Measurements from ENCODE around the gene SMAD3. TPM values are rescaled to one million over a fixed set of nuclear protein-coding genes. Genes with fewer than 3 reads are reported as not detected.
A peak's percentile ranks its signal among the peaks of the same experiment; 100 is the strongest.

The SMAD3 gene
- total RNA-seq, 2 experiments from 2014 or later, result 41.2 to 77.8 TPM

DNA sequence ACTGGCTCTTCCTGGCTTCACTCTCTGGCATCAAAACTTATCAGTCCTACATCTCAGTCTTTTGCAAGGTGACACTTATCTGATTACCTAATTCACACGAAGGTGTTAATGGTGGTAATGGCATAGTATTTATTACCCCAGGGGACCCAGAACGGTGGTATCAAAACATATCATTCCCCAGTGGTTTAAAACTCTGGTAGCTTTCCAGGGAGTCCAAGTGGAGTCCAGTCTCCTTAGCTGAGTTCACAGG lies 41.3 kb downstream of the SMAD3 start:
- DNase-seq (ENCODE audit: low spot score), result no peak
- H3K9me2 ChIP-seq (ENCODE audit: insufficient read depth, low read length), result no peaks in the 10 kb centered on the region
- no peak overlapping the region for H2AFZ ChIP-seq (ENCODE audit: low read length)
- TF ChIP-seq, protein P1, sequence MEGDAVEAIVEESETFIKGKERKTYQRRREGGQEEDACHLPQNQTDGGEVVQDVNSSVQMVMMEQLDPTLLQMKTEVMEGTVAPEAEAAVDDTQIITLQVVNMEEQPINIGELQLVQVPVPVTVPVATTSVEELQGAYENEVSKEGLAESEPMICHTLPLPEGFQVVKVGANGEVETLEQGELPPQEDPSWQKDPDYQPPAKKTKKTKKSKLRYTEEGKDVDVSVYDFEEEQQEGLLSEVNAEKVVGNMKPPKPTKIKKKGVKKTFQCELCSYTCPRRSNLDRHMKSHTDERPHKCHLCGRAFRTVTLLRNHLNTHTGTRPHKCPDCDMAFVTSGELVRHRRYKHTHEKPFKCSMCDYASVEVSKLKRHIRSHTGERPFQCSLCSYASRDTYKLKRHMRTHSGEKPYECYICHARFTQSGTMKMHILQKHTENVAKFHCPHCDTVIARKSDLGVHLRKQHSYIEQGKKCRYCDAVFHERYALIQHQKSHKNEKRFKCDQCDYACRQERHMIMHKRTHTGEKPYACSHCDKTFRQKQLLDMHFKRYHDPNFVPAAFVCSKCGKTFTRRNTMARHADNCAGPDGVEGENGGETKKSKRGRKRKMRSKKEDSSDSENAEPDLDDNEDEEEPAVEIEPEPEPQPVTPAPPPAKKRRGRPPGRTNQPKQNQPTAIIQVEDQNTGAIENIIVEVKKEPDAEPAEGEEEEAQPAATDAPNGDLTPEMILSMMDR (conservative IDR thresholded peaks at IDR 0.05; ENCODE audit: low read length), result no peak
- TF ChIP-seq EZH2phosphoT487 (IDR thresholded peaks at IDR 0.05; ENCODE audit: borderline replicate concordance, low read depth, low read length), result no peak
- H3K27ac ChIP-seq (ENCODE audit: low read depth, low read length, poor library complexity, severe bottlenecking), result peak overlapping the region; percentile 31
- no TSS peak for BruUV-seq (replicated peaks)
- intact Hi-C loops (cut with micrococcal nuclease; ENCODE audit: unreplicated experiment), result no loop called here
- H3K4me3 ChIP-seq (ENCODE audit: low read depth, low read length, poor library complexity, severe bottlenecking), result no peak overlapping the region
- CTCF ChIA-PET (ENCODE audit: unreplicated experiment), result no interaction called here
- POLR2A ChIA-PET, result interaction anchor here (1.2 kb wide), 1 partner anchor 48 kb away, joined by 3 read pairs; no protein-coding TSS in a partner anchor
- H4K20me1 ChIP-seq (ENCODE audit: insufficient read depth, low read length), result no peaks in the 10 kb centered on the region
- peaks cover 95% of the 10 kb centered on the region for H3K4me1 ChIP-seq (ENCODE audit: insufficient read depth, low read length, poor library complexity, severe bottlenecking)
- H3K4me2 ChIP-seq (ENCODE audit: low read length), result peak overlapping the region; percentile 30
- H3K9me3 ChIP-seq (ENCODE audit: low read length), result peaks cover 10% of the 10 kb centered on the region
- peaks cover 39% of the 10 kb centered on the region for H3K36me3 ChIP-seq (ENCODE audit: insufficient read depth, low read length)
- peaks cover 81% of the 10 kb centered on the region for H3K79me2 ChIP-seq (ENCODE audit: insufficient read depth, low read depth, low read length)

DNA sequence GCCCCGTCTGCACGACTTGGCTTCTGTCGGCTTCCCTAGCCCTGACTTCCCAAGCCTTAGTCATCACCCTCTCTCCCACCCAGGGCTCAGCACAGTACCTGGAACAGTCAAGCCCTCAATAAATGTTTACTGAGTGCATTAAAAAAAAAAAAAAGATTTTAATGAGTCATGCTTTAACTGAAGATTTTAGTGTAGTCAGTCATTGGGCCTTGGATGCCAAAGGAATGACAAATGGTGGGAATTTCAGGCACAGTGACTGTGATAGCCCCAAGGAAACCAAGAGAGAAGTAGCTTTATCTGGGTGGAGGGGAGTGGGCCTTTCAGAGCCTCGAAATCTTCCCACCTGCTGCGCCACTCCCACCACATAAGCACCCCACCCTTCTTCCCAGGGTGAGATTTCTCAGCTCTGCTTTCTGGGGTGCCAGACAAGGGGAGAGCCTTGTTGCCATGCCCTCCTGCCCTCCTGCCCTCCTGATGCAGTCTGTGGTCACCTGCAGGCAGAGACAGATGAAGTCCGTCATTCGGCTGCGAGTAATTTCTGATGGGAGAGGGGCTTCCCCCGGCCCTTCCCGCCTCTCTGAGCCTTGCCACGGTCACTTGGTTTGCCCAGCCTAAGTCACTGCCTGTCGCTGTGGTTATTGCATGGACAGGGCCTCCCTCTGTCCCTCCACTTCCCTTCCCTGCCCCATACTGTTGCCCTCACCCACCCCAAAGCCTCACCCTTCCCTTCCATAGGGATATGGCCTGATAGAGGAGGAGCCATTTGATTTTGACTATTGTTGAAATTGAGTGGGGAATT lies 41.8 kb downstream of the SMAD3 start:
- H3K9me2 ChIP-seq (ENCODE audit: insufficient read depth, low read length), result no peaks in the 10 kb centered on the region
- H3K9me3 ChIP-seq (ENCODE audit: low read length), result peaks cover 12% of the 10 kb centered on the region
- peak overlapping the region; percentile 31 for H3K27ac ChIP-seq (ENCODE audit: low read depth, low read length, poor library complexity, severe bottlenecking)
- no peak overlapping the region for H3K4me3 ChIP-seq (ENCODE audit: low read depth, low read length, poor library complexity, severe bottlenecking)
- H3K79me2 ChIP-seq (ENCODE audit: insufficient read depth, low read depth, low read length), result peaks cover 78% of the 10 kb centered on the region
- peaks cover 41% of the 10 kb centered on the region for H3K36me3 ChIP-seq (ENCODE audit: insufficient read depth, low read length)
- no peak overlapping the region for H2AFZ ChIP-seq (ENCODE audit: low read length)
- peaks cover 90% of the 10 kb centered on the region for H3K4me1 ChIP-seq (ENCODE audit: insufficient read depth, low read length, poor library complexity, severe bottlenecking)
- peak overlapping the region; percentile 30 for H3K4me2 ChIP-seq (ENCODE audit: low read length)
- no peak for DNase-seq (ENCODE audit: low spot score)
- ChIA-PET POLR2A (interaction anchor here (1.2 kb wide), 1 partner anchor 47 kb away, joined by 3 read pairs; no protein-coding TSS in a partner anchor), CTCF (ENCODE audit: unreplicated experiment) (no interaction called here)
- no peaks in the 10 kb centered on the region for H4K20me1 ChIP-seq (ENCODE audit: insufficient read depth, low read length)
- intact Hi-C loops (cut with micrococcal nuclease; ENCODE audit: unreplicated experiment), result no loop called here
- TF ChIP-seq EZH2phosphoT487 (IDR thresholded peaks at IDR 0.05; ENCODE audit: borderline replicate concordance, low read depth, low read length), result no peak
- BruUV-seq (replicated peaks), result no TSS peak

DNA sequence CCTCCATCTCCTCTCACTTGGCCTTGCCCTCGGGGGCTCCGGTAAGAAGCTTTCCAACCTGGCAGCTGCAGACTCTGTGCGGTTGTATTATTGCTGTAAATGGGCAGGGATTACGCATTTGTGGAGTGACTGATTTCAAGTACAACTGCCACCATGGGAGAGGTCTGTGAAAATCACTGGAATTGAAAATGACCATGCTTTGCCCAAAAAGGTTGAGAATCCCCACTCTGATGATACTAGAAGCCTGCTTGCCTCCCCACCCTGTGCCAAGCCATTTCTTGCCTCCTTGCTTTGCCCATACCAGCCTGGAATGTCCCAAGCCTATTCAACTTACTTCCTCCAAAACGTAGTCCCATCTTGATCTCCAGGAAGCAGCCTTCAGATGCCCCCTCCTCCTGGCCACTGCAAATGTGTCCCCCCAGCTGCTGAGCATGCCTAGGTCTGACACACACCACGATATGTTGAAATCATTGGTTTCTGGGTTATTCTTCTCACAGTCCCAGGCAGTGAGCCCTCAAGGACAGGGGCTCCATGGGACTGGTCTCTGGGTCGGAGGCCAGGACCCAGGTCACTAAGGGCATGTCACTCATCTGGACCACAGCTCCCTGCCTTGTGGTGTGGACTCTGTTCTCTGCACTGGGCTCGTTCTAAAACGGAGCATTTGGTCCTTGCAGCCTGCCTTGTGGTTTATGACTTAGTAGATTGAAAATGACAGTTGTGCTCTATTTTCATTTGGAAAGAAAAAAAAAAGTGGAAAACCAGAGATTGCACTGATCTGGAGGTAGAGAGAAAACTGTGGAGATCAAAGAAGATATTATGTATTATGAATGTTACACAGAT lies 42.9 kb downstream of the SMAD3 start:
- Histone ChIP-seq H4K20me1 (ENCODE audit: insufficient read depth, low read length) (no peaks in the 10 kb centered on the region), H3K9me2 (ENCODE audit: insufficient read depth, low read length) (no peaks in the 10 kb centered on the region), H3K4me3 (ENCODE audit: low read depth, low read length, poor library complexity, severe bottlenecking) (no peak overlapping the region), H3K79me2 (ENCODE audit: insufficient read depth, low read depth, low read length) (peaks cover 75% of the 10 kb centered on the region), H2AFZ (ENCODE audit: low read length) (no peak overlapping the region), H3K4me1 (ENCODE audit: insufficient read depth, low read length, poor library complexity, severe bottlenecking) (peaks cover 80% of the 10 kb centered on the region), H3K27ac (ENCODE audit: low read depth, low read length, poor library complexity, severe bottlenecking) (peak overlapping the region; percentile 80), H3K36me3 (ENCODE audit: insufficient read depth, low read length) (peaks cover 30% of the 10 kb centered on the region), H3K9me3 (ENCODE audit: low read length) (peaks cover 12% of the 10 kb centered on the region), H3K4me2 (ENCODE audit: low read length) (peak overlapping the region; percentile 75)
- intact Hi-C loops (cut with micrococcal nuclease; ENCODE audit: unreplicated experiment), result no loop called here
- ChIA-PET POLR2A (no interaction called here), CTCF (ENCODE audit: unreplicated experiment) (no interaction called here)
- DNase-seq (ENCODE audit: low spot score), result no peak
- BruUV-seq (replicated peaks), result no TSS peak
- TF ChIP-seq, protein P1 (conservative IDR thresholded peaks at IDR 0.05; ENCODE audit: low read length), result no peak
- TF ChIP-seq EZH2phosphoT487 (IDR thresholded peaks at IDR 0.05; ENCODE audit: borderline replicate concordance, low read depth, low read length), result no peak
